ENCODE data around the gene GRK1.

Gene GRK1

DNA sequence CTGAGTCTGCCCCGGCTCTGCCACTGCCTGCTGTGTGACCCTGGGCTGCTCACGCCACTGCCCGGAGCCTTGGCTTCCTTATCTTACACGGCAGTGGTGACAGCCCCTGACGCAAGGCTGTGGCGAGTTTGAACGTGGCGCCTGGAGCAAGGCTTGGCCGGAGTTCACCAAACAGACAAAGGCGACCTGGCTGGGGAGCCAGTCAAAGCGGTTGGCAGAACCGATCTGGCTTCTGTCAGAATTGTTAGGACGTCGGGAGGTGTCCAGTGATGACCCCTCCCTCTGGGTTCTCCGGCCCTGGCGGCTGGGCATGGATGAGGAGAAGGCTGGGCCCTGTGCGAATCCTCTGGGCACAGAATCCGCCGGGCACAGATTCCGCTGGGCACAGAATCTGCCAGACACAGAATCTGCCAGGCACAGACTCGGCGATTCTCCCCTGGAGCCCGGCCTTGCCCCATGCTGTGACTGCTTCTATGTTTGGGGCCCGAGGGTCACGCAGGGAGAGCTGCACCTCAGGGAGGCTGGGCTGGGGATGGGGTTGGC, 80.3 kb downstream of the GRK1 start:
- no peak for TF ChIP-seq CTCF (IDR thresholded peaks at IDR 0.05; ENCODE audit: control insufficient read depth, insufficient read depth, low read depth, low read length, missing control alignments)

GRCh38 chr13:113748101-113748861, 81.3 kb downstream of the GRK1 start:
- TF ChIP-seq CTCF (IDR thresholded peaks at IDR 0.05; ENCODE audit: control insufficient read depth, insufficient read depth, low read depth, low read length, missing control alignments): no peak
- H3K4me3 ChIP-seq (ENCODE audit: control insufficient read depth, low read depth, low read length): no peak overlapping the region
- no peak for DNase-seq (ENCODE audit: low read depth)

More for the DNA sequence above, 80.3 kb downstream of the GRK1 start:
- no peak for DNase-seq (ENCODE audit: low read depth)
- no peak overlapping the region for H3K4me3 ChIP-seq (ENCODE audit: control insufficient read depth, low read depth, low read length)

DNA sequence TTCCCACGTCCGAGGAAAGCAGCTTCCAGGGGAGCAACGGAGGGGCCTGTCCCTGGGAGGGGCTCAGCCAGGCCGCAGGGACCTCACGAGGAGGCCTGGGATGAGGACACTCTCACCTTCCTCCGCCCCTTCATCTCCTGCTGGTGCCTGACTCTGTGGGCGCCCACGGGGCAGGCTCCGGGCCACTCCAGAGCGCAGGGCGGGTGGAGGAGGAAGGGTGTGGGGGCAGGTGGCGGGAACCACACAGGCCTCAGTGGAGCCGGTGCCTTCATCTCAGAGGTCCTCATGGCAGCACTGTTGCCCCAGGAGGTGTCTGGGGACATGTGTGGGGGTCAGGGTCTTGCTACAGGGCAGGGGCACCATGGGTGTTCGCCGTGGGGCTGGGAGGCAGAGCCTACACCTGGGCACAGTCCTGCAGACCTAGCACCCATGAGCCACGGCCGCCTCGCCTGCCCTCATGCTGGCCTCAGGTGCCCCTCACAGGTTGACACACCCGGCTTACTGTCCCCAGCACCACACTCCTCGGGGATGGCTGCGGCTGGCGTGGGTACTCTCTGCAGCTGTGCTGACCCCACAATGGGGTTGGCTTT, 81.9 kb downstream of the GRK1 start:
- DNase-seq (ENCODE audit: low read depth): no peak
- no peak for TF ChIP-seq CTCF (IDR thresholded peaks at IDR 0.05; ENCODE audit: control insufficient read depth, insufficient read depth, low read depth, low read length, missing control alignments)
- H3K4me3 ChIP-seq (ENCODE audit: control insufficient read depth, low read depth, low read length): no peak overlapping the region

DNA sequence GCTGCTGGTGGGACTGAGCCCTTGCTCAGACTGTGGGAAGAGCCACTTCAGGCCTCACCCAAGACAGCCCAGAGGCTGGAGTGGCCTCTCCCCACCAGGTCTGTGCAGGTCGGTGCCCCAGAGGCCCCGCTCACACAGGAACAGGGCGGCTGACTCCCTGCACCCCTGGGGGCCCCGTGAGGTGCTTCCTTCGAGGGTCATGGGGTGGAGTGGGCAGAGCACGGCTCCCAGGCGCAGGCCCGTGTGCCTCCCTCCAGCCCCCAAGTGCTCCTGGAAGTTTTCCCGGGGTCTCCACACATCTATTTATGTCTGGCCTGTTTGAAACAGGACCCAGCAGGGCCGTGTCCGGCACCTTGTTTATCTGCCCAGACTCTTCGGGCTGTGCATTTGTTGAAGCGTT, 82.5 kb downstream of the GRK1 start:
- DNase-seq (ENCODE audit: low read depth): no peak
- H3K4me3 ChIP-seq (ENCODE audit: control insufficient read depth, low read depth, low read length): no peak overlapping the region
- TF ChIP-seq CTCF (IDR thresholded peaks at IDR 0.05; ENCODE audit: control insufficient read depth, insufficient read depth, low read depth, low read length, missing control alignments): no peak

DNA sequence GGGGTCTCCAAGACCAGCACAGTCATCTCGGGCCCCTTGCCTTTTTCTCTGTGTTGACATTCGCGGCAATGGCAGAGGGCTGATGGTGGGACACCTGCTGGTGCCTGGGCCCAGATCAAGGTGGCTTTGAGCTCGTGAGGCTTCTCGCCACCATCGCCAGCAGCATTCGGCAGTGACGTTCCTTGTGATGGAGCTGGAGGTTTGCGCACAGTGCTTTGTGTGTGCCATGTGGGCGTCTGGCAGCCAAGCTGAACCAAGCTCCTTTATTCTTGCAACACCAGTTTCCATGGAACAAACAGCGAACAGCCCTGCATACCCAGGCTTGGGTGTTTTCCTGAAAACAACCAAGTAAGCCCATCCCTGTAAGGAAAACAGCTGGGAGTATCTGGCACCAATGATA, 82.9 kb downstream of the GRK1 start:
- DNase-seq (ENCODE audit: low read depth): no peak
- H3K4me3 ChIP-seq (ENCODE audit: control insufficient read depth, low read depth, low read length): no peak overlapping the region
- no peak for TF ChIP-seq CTCF (IDR thresholded peaks at IDR 0.05; ENCODE audit: control insufficient read depth, insufficient read depth, low read depth, low read length, missing control alignments)

DNA sequence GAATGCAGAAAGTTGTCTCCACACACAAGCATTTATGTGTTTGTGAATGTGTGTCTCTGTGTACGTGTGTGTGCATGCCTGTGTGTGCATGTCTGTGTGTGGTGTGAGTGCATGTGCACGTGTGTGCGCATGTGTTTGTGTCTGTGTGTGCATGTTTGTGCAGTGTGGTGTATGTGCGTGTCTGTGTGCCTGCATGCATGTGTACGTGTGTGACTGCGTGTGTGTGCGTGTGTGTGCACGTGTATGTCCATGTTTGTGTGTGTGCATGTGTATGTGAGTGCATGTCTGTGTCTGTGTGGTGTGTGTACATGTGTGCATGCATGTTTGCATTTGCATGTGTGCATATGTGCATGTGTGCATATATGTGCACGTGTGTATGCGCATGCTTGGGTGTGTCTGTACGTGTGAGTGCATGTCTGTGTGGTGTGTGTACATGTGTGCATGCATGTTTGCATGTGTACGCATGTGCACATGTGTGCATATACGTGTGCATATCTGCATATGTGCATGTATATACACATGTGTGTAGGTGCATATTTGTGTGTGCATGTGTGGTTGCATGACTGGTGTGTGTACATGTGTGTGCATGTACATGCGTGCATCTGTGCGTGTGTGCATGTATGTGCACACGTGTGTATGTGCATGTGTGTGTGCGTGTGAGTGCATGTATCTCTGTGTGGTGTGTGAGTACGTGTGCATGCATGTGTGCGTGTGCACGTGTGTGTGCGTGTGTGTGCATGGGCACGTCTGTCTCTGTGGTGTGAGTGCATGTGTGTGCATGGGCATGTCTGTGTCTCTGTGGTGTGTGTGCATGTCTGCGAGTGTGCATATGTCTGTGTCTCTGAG, 83.8 kb downstream of the GRK1 start:
- no peak for DNase-seq (ENCODE audit: low read depth)
- H3K4me3 ChIP-seq (ENCODE audit: control insufficient read depth, low read depth, low read length): no peak overlapping the region
- no peak for TF ChIP-seq CTCF (IDR thresholded peaks at IDR 0.05; ENCODE audit: control insufficient read depth, insufficient read depth, low read depth, low read length, missing control alignments)
